DND-41 (cell line): Measurements from ENCODE around the gene SPARC.

Experiments
- EZH2 ChIP-seq: IDR thresholded peaks from 3 replicates; pipeline ENCODE4 v1.6.1; 2012; ENCODE audit warnings: borderline replicate concordance, low read depth, mild to moderate bottlenecking, moderate library complexity, low read length, inconsistent platforms; ENCODE audit not compliant: severe bottlenecking
- TF ChIP-seq, protein P1 (sequence below): IDR thresholded peaks from 2 replicates; pipeline ENCODE4 v1.5.1; 2012; ENCODE audit warnings: borderline replicate concordance, low read length, moderate library complexity, mild to moderate bottlenecking; ENCODE audit not compliant: poor library complexity, severe bottlenecking; ENCODE audit errors: extremely low read depth

DNA sequence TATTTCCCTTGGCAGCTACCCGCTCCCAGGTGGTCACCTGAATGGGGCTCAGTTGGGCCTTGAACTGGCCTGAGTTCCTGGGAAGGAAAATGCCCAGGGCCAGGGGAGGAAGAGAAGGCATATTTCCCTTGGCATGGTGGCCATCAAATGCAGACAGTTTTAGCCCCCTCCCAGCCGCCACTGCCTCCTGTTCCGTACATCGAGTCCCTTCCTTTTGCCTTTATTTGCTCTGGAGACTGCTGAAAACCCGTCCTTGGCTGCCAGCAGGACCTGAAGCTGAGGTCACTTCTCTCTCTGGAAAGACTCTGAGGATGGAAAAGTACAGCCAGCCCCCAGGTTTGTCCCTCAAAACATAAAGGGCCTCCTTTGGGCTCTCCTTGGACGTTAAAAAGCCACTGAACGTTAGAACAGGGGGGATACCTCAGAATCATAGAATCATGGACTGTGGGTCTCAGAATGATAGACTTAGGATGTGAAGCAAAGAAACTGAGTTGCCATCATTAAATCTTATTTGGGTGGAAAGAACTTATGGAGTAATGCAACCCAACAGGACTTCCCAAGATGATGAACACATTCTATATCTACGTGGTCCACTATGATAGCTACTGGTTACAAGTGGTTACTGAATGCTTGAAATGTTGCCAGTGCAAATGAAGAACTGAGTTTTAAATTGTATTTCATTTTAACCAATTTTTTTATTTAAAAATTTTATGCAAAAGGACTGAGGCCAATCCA is 7.1 kb downstream of the SPARC start:
- TF ChIP-seq, protein P1, sequence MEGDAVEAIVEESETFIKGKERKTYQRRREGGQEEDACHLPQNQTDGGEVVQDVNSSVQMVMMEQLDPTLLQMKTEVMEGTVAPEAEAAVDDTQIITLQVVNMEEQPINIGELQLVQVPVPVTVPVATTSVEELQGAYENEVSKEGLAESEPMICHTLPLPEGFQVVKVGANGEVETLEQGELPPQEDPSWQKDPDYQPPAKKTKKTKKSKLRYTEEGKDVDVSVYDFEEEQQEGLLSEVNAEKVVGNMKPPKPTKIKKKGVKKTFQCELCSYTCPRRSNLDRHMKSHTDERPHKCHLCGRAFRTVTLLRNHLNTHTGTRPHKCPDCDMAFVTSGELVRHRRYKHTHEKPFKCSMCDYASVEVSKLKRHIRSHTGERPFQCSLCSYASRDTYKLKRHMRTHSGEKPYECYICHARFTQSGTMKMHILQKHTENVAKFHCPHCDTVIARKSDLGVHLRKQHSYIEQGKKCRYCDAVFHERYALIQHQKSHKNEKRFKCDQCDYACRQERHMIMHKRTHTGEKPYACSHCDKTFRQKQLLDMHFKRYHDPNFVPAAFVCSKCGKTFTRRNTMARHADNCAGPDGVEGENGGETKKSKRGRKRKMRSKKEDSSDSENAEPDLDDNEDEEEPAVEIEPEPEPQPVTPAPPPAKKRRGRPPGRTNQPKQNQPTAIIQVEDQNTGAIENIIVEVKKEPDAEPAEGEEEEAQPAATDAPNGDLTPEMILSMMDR: no peak
- TF ChIP-seq EZH2: no peak
